ENCODE results near the gene PLEK.

- no peak for TF ChIP-seq FOS (IDR thresholded peaks at IDR 0.05; ENCODE audit: borderline replicate concordance, insufficient read depth, low read length)
- no peak for TF ChIP-seq CTCF (IDR thresholded peaks at IDR 0.05; ENCODE audit: extremely low read depth in 1 of 2, insufficient read depth in 1 of 2, low read depth in 1 of 2, low read length in 2 of 2)
- no peak for TF ChIP-seq POLR2AphosphoS5 (IDR thresholded peaks at IDR 0.05; ENCODE audit: insufficient read depth, low read depth, low read length)
- TF ChIP-seq EZH2 (IDR thresholded peaks at IDR 0.05; ENCODE audit: borderline replicate concordance, low read depth, low read length, severe bottlenecking) = no peak
These were observed 24.6 kb upstream of the PLEK start for GRCh38 chr2:68340226-68341061.
